HepG2 (cell line): ENCODE results near the gene CTF1. TPM values are rescaled to one million over a fixed set of nuclear protein-coding genes. Genes with fewer than 3 reads are reported as not detected.
A peak's percentile ranks its signal among the peaks of the same experiment; 100 is the strongest.

Experiments used
- FOSL1 ChIP-seq: sonication (generic); formaldehyde crosslinking; IDR thresholded peaks from 2 replicates; pipeline ENCODE4 v1.9.0; 2021; ENCODE audit warnings: missing genetic modification reagents, borderline replicate concordance
- FOXK2 ChIP-seq: fragments of 450-650 bp; IDR thresholded peaks from 2 replicates; pipeline ENCODE4 v1.6.1; 2016
- HOXA3 ChIP-seq: sonication (generic); formaldehyde crosslinking; IDR thresholded peaks from 2 replicates; pipeline ENCODE4 v1.5.0; 2020; ENCODE audit warnings: missing genetic modification reagents
- MAFK ChIP-seq, 2 experiments: IDR thresholded peaks in 1 of 2; conservative IDR thresholded peaks in 1 of 2; 2 replicates each; pipeline ENCODE4 v1.6.1; 2011; ENCODE audit warnings: improper control_type of control experiment in 2 of 2, low read length in 2 of 2
- MXI1 ChIP-seq: IDR thresholded peaks from 3 replicates; pipeline ENCODE4 v1.6.1; 2012; ENCODE audit warnings: low read depth, low read length, inconsistent platforms, borderline replicate concordance
- NCOA1 ChIP-seq: sonication (generic); formaldehyde crosslinking; IDR thresholded peaks from 2 replicates; pipeline ENCODE4 v1.9.0; 2021; ENCODE audit warnings: missing genetic modification reagents
- PHF20 ChIP-seq: sonication (generic); formaldehyde crosslinking; IDR thresholded peaks from 2 replicates; pipeline ENCODE4 v1.5.0; 2020; ENCODE audit warnings: mild to moderate bottlenecking, missing genetic modification reagents
- SALL2 ChIP-seq: sonication (generic); formaldehyde crosslinking; IDR thresholded peaks from 2 replicates; pipeline ENCODE4 v1.8.1; 2023; ENCODE audit warnings: mild to moderate bottlenecking, missing genetic modification reagents, inconsistent platforms
- TGIF2 ChIP-seq: IDR thresholded peaks from 2 replicates; pipeline ENCODE4 v1.6.1; 2016; ENCODE audit warnings: control low read depth, missing compliant biosample characterization
- WIZ ChIP-seq: sonication (generic); formaldehyde crosslinking; IDR thresholded peaks from 2 replicates; pipeline ENCODE4 v1.5.1; 2020; ENCODE audit warnings: mild to moderate bottlenecking, missing genetic modification reagents
- ZFP62 ChIP-seq: sonication (generic); formaldehyde crosslinking; IDR thresholded peaks from 2 replicates; pipeline ENCODE4 v1.4.0; 2020; ENCODE audit warnings: missing genetic modification reagents
- ZNF329 ChIP-seq: sonication (generic); formaldehyde crosslinking; IDR thresholded peaks from 2 replicates; pipeline ENCODE4 v1.9.0; 2021; ENCODE audit warnings: low read depth, mild to moderate bottlenecking, missing genetic modification reagents
- ZNF354B ChIP-seq: sonication (generic); formaldehyde crosslinking; IDR thresholded peaks from 2 replicates; pipeline ENCODE4 v1.8.0; 2022; ENCODE audit warnings: mild to moderate bottlenecking, missing genetic modification reagents
- ZNF776 ChIP-seq: sonication (generic); formaldehyde crosslinking; IDR thresholded peaks from 2 replicates; pipeline ENCODE4 v1.4.0; 2020; ENCODE audit warnings: mild to moderate bottlenecking, missing genetic modification reagents
- ZSCAN22 ChIP-seq: sonication (generic); formaldehyde crosslinking; IDR thresholded peaks from 2 replicates; pipeline ENCODE4 v1.4.0; 2020; ENCODE audit warnings: mild to moderate bottlenecking, missing genetic modification reagents
- polyA plus RNA-seq, 8 experiments: library from polyadenylated mRNA; depleted of rRNA in 3 of 8; stranded (reverse) in 7 of 8; unstranded in 1 of 8; fragments of >200 nt; fragmentation: Illumina TruSeq in 4 of 8; extraction: Trizol in 4 of 8; gene quantifications; 2 replicates each; pipeline versions ENCODE4 v1.2.1 to v1.2.3, GENCODE V29; 2011 to 2016; ENCODE audit warnings: low read depth in 4 of 8, missing spikeins in 1 of 8, mixed read lengths in 1 of 8; ENCODE audit not compliant: insufficient read depth in 1 of 8
- total RNA-seq, 5 experiments: library from RNA; depleted of rRNA; stranded (reverse); fragments of >200 nt; fragmentation: Illumina TruSeq; extraction: Trizol; gene quantifications; 2 replicates each; pipeline ENCODE4 v1.2.3, GENCODE V29; 2016; ENCODE audit warnings: low read depth in 1 of 5
- TF ChIP-seq, protein P1 (sequence below): sonication (generic); formaldehyde crosslinking; IDR thresholded peaks from 2 replicates; pipeline ENCODE4 v1.5.1; 2020; ENCODE audit warnings: mild to moderate bottlenecking, missing genetic modification reagents
- TF ChIP-seq, protein P2 (sequence below): sonication (generic); formaldehyde crosslinking; IDR thresholded peaks from 2 replicates; pipeline ENCODE4 v1.5.0; 2020; ENCODE audit warnings: mild to moderate bottlenecking, missing genetic modification reagents
- TF ChIP-seq, protein P3 (sequence below): sonication (generic); formaldehyde crosslinking; conservative IDR thresholded peaks from 2 replicates; pipeline ENCODE4 v1.4.0; 2020; ENCODE audit warnings: missing genetic modification reagents
- TF ChIP-seq, protein P4 (sequence below): sonication (generic); formaldehyde crosslinking; IDR thresholded peaks from 2 replicates; pipeline ENCODE4 v1.8.0; 2022; ENCODE audit warnings: missing genetic modification reagents, mild to moderate bottlenecking, borderline replicate concordance

The CTF1 gene
- total and polyA plus RNA-seq, 2 of the 13 experiments (the other 11 are each of a cell fraction or from before 2014, with no cell fraction given), result 0.13 to 1.8 TPM

DNA sequence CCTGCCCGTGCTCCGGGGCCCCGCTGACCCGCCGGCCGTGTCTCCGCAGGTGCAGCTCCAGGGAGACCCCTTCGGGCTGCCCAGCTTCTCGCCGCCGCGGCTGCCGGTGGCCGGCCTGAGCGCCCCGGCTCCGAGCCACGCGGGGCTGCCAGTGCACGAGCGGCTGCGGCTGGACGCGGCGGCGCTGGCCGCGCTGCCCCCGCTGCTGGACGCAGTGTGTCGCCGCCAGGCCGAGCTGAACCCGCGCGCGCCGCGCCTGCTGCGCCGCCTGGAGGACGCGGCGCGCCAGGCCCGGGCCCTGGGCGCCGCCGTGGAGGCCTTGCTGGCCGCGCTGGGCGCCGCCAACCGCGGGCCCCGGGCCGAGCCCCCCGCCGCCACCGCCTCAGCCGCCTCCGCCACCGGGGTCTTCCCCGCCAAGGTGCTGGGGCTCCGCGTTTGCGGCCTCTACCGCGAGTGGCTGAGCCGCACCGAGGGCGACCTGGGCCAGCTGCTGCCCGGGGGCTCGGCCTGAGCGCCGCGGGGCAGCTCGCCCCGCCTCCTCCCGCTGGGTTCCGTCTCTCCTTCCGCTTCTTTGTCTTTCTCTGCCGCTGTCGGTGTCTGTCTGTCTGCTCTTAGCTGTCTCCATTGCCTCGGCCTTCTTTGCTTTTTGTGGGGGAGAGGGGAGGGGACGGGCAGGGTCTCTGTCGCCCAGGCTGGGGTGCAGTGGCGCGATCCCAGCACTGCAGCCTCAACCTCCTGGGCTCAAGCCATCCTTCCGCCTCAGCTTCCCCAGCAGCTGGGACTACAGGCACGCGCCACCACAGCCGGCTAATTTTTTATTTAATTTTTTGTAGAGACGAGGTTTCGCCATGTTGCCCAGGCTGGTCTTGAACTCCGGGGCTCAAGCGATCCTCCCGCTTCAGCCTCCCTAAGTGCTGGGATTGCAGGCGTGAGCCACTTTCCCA, 5.9 kb downstream of the CTF1 start (continued):
- TF ChIP-seq, protein P1, sequence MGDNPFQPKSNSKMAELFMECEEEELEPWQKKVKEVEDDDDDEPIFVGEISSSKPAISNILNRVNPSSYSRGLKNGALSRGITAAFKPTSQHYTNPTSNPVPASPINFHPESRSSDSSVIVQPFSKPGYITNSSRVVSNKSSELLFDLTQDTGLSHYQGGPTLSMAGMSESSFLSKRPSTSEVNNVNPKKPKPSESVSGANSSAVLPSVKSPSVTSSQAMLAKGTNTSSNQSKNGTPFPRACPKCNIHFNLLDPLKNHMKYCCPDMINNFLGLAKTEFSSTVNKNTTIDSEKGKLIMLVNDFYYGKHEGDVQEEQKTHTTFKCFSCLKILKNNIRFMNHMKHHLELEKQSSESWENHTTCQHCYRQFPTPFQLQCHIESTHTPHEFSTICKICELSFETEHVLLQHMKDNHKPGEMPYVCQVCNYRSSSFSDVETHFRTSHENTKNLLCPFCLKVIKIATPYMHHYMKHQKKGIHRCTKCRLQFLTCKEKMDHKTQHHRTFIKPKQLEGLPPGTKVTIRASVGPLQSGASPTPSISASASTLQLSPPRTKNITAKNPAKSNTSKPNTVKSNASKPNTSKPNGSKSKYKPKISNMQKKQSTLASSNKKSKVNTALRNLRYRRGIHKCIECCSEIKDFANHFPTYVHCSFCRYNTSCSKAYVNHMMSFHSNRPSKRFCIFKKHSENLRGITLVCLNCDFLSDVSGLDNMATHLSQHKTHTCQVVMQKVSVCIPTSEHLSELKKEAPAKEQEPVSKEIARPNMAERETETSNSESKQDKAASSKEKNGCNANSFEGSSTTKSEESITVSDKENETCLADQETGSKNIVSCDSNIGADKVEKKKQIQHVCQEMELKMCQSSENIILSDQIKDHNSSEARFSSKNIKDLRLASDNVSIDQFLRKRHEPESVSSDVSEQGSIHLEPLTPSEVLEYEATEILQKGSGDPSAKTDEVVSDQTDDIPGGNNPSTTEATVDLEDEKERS (CRISPR knock-in tag), result 0 out of 2 replicates have a peak, but pooled peaks have one; percentile 21
- peak; percentile 58; the same call in 2 of the 3 replicates for TF ChIP-seq MXI1
- TF ChIP-seq, protein P2, sequence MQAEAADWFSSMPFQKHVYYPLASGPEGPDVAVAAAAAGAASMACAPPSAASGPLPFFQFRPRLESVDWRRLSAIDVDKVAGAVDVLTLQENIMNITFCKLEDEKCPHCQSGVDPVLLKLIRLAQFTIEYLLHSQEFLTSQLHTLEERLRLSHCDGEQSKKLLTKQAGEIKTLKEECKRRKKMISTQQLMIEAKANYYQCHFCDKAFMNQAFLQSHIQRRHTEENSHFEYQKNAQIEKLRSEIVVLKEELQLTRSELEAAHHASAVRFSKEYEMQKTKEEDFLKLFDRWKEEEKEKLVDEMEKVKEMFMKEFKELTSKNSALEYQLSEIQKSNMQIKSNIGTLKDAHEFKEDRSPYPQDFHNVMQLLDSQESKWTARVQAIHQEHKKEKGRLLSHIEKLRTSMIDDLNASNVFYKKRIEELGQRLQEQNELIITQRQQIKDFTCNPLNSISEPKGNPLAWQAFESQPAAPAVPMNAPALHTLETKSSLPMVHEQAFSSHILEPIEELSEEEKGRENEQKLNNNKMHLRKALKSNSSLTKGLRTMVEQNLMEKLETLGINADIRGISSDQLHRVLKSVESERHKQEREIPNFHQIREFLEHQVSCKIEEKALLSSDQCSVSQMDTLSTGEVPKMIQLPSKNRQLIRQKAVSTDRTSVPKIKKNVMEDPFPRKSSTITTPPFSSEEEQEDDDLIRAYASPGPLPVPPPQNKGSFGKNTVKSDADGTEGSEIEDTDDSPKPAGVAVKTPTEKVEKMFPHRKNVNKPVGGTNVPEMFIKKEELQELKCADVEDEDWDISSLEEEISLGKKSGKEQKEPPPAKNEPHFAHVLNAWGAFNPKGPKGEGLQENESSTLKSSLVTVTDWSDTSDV (CRISPR knock-in tag), result peak; percentile 85; the same call in 1 of the 2 replicates
- 0 out of 2 replicates have a peak, but pooled peaks have one; percentile 18 for TF ChIP-seq ZNF329 (CRISPR knock-in tag)
- TF ChIP-seq, protein P3, sequence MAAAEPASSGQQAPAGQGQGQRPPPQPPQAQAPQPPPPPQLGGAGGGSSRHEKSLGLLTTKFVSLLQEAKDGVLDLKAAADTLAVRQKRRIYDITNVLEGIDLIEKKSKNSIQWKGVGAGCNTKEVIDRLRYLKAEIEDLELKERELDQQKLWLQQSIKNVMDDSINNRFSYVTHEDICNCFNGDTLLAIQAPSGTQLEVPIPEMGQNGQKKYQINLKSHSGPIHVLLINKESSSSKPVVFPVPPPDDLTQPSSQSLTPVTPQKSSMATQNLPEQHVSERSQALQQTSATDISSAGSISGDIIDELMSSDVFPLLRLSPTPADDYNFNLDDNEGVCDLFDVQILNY, result peak; percentile 31; the same call in 1 of the 2 replicates
- TF ChIP-seq ZFP62 (CRISPR knock-in tag), result 0 out of 2 replicates have a peak, but pooled peaks have one; percentile 11
- no peak for TF ChIP-seq ZSCAN22
- 0 out of 2 replicates have a peak, but pooled peaks have one; percentile 38 for TF ChIP-seq PHF20 (CRISPR knock-in tag)
- no peak for TF ChIP-seq NCOA1 (CRISPR knock-in tag)
- TF ChIP-seq FOSL1 (CRISPR knock-in tag), result no peak
- TF ChIP-seq, protein P4, sequence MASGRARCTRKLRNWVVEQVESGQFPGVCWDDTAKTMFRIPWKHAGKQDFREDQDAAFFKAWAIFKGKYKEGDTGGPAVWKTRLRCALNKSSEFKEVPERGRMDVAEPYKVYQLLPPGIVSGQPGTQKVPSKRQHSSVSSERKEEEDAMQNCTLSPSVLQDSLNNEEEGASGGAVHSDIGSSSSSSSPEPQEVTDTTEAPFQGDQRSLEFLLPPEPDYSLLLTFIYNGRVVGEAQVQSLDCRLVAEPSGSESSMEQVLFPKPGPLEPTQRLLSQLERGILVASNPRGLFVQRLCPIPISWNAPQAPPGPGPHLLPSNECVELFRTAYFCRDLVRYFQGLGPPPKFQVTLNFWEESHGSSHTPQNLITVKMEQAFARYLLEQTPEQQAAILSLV (CRISPR knock-in tag), result peak; percentile 31; the same call in 1 of the 2 replicates
- 0 out of 2 replicates have a peak, but pooled peaks have one; percentile 19 for TF ChIP-seq SALL2 (CRISPR knock-in tag)
- peak; percentile 51; the same call in 1 of the 2 replicates for TF ChIP-seq HOXA3 (CRISPR knock-in tag)
- TF ChIP-seq ZNF354B, result no peak
- TF ChIP-seq TGIF2, result peak; percentile 61; the same call in 1 of the 2 replicates
- peak; percentile 73 for TF ChIP-seq ZNF776
- no peak for TF ChIP-seq MAFK (conservative IDR thresholded peaks at IDR 0.05 in 1 of 2, IDR thresholded peaks at IDR 0.05 in 1 of 2; ENCODE audit: low read length in 2 of 2)
- TF ChIP-seq FOXK2, result no peak
- no peak for TF ChIP-seq WIZ
